ENCODE measurements around the gene METTL9. TPM values are rescaled to one million over a fixed set of nuclear protein-coding genes. Genes with fewer than 3 reads are reported as not detected.

Gene METTL9
- 174 and 195 TPM in 2 replicates for total RNA-seq

DNA sequence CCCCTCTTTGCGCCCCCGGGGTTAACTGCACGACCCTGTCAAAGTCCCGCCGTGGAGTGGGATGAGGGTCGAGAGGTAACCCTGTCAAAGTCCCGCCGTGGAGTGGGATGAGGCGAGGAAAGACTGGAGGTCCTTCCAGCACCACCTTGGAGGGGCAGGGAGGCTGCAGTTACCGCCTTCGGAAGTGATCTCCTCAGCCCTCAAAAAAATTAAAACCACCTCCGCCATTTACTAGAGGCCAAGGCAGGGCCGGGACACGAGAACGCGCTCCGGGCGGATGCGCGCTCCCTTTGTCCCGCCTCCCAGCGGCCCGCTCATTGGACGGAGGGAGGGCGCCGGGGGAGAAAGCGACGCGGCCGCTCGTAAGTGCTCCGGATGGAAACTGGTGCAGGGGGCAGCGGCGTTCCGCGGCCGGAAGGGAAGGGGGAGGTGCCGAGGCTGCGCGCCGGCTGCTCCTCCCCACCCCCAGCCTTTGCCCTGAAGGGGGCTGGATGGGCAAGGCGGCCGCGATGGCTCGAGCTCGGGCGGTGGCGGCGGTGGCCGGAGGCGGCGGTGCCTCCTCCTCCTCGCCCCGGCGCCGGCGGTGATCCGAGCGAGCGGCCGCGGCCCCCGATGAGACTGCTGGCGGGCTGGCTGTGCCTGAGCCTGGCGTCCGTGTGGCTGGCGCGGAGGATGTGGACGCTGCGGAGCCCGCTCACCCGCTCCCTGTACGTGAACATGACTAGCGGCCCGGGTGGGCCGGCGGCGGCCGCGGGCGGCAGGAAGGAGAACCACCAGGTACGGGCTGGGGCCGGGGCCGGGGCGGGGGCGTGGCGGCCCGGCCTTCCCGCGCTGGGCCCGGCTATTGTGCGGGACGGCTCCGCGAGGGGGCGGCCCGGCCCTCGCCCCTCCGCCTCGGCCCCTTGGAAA, at the start of gene METTL9:
Gene METTL9, plus strand, starts transcription at position 456 of the 909 bp plus-strand sequence. Its CDS starts 157 bp downstream, at position 613.

DNA sequence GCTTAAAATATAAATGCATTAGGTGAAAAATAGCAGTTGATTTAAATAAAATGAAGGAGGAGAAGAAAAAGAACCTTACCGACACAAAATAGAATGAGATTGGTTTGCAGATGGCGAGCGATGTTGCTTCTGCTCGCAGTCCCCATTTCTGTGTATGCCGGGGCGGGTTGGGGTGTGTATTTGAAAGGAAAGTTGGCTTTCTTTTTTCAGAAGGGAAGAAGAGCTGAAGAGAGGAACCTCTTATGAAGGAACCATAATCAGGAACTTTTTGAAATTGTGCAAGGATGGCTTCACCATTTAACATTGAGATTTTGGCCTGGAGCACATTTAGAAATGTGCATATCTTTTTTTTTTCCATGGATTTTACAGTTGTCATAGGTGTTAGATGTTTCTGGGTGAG, 53.1 kb downstream of the METTL9 start, which contains the start of gene IGSF6:
Gene IGSF6, minus strand, starts transcription at position 156 of the 400 bp plus-strand sequence. Its CDS starts 10 bp downstream, at position 146.

DNA sequence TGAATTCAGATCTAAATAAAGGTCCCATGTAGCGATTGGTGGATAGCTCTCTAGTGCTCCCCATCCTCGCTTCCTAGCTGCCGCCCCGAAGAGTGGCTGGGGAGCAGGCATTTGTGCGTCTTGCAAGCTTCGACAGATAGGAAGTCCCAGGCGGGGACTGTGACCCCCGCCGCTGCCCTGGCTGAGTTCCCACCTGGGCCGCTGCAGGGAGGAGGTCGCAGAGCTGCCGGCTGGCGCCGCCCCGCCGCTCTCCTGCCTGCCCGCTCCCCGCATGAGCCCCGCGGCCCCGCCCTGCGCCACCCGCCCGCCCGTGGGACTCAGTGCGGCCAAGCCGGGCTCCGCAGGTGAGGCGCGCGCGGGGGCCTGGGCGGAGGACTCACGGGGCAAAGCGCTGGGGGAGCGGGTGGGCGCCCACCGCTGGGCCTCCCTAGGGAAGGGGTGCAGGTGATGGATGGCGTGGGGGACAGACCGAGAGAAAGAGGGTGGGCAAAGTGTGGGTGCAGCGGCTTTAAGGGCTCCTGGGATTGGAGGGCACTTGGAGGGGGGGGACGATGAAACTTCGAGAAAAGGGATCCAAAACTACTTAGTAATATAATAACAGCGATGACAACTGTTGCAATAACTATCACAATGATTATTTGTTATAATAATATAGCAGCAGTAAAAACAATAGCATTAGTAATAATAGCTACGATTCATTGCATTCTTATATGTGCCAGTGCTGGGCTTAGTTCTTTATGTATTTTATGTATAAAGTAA, 64.7 kb downstream of the METTL9 start, which contains the start of gene OTOA:
Gene OTOA, plus strand, starts transcription at position 80 of the 759 bp plus-strand sequence. CDS start 14,547 bp downstream, outside the sequence.

Other genes with a start within 250 kb of the METTL9 start
- not detected in 2 replicates for gene IGSF6, start 53.0 kb downstream of the METTL9 start, total RNA-seq
- 0.20 TPM in 1 of 2 replicates, not detected in the other for gene OTOA, start 64.4 kb downstream of the METTL9 start, total RNA-seq